Measurements from ENCODE around the gene GPC6.

GRCh38 chr13:93862259-93862658 is 635.7 kb downstream of the GPC6 start:
- TF ChIP-seq POLR2A (IDR thresholded peaks at IDR 0.05): no peak
- TF ChIP-seq CTCF (IDR thresholded peaks at IDR 0.05 in 8 of 11, conservative IDR thresholded peaks at IDR 0.05 in 3 of 11): no peak
- TF ChIP-seq POLR2AphosphoS5 (IDR thresholded peaks at IDR 0.05): no peak
